IPS-NIHi7 (cell line): ENCODE results near the gene MRPL33.

Experiments used
- DNase-seq: peaks from one replicate; pipeline ENCODE4 v3.0.0; 2012; ENCODE audit warnings: mixed read lengths; ENCODE audit errors: extremely low spot score

MRPL33 gene

GRCh38 chr2:27771548-27772335, at the start of gene MRPL33:
MRPL33 (plus strand) TSS chr2:27771719; CDS start chr2:27771778, 59 bp downstream.
- DNase-seq = peak; percentile 99

DNA sequence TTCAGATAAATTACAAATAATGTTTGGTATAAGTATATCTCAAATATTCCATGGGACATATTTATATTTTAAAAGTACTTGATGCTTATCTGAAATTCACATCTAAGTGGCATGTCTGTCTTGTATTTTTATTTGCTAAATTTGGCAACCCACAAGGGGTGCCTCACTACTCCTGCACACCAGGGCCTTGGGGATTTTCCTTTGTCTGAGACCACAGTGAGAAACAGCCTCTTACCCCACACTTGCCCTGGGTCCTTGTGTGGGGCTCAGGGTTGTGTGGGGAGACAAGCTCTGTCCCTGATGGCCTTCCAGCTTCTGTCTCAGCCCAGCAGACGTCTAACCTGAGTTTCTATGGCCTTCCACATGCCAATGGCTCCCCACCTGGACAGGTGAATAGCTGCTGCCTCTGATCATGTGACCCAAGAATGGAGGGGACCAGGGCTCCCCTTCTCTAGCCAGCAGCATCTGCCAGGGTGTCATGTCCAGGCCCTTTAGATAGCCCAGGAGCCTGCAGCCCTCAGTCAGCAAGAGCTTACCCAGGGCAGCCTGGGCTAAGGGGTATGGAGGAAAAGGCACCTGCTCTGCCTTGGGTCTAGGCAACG, 49.5 kb upstream of the MRPL33 start:
- DNase-seq = no peak

DNA sequence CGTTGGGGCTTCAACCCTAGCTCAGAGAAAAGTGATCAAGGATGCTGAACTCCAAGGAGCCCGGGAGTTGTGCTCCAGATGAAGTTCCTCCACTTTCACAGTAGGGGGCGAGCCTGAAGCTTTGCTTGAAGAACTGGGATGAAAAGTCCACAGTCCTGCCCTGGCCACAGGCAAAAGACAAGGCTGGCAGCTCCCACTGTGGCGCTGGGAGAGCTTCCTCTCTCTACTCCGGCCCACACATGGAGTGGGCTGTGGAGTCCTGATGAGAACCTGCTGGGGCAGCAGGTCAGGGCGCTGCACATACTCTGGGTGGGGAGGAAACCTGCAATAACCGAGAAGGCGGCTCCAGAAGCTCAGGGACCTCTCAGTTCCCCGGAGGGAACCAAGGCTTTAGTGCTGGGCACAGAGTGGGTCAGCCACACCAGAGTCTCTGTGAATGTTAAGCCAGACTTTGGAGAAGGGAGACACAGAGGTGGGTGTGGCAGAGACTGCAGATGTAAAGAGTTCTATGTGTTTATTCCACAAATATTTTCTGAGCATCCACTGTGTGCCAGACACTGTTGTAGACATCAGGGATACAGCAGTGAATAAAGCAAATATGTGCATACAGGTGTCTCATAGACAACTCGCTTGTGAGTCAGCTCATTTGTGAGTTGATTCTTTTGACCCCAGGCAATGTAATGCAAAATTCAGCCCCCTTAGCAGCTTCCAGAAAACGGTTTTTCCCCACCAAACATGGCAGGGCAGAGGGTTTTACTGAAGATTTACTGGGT, 48.0 kb upstream of the MRPL33 start:
- peak; percentile 79 for DNase-seq

- no peak for DNase-seq
These were observed 47.3 kb upstream of the MRPL33 start for GRCh38 chr2:27724191-27724590.

GRCh38 chr2:27724905-27725701, 46.4 kb upstream of the MRPL33 start:
- DNase-seq = no peak

DNA sequence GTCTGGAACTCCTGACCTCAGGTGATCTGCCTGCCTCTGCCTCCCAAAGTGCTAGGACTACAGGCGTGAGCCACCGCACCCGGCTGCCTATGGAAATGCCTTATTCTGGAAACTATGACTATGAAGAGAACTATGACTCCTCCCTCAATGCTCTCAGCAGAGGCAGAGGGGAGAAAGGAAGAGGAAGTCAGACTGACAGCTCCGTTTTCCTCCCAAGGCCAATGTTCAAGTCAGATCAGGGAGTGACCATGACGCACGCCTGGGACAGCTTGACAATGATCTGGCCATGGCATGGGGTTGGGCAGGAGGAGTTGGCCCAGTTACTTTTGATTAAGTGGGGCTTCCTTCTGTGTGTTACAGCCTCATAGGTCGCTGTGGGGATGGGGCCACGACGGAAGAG, 44.3 kb upstream of the MRPL33 start:
- DNase-seq = no peak

DNA sequence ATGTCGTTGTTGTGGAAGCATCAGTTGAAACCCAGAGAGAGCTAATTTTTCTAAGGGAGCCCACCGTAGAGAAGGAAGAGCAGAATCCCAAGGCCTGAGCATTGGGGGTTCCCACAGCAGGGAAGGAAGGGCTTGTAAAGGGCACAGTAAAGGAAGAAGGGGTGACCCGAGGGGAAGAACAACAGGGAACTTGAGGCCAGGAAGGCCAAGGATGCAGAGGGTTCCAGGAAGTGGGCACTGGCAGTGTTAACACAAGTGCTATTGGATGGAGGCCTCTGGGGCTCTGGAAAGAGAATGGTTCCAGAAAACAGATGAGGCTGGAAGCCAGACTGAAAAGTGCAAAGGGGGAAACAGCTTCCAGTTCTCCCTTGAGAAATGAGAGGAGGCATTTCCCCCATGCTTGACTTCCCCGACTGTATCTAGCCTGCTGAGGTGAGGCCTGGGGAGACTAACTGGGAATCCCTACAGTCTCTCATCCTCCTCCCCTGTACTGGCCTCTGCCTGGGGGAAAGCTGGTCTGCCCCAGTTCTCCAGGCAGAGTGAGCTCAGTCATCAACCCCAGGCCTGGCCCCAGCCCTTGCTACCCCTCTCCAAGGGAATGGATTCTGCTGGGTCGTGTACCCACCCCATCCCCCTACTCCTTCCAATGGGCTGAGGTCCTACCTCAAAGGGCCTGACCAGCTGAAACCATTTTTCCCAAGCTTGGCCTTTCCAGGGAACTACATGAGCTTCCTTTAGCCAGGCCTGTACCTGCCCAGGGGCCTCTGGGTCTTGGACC, 43.2 kb upstream of the MRPL33 start:
- no peak for DNase-seq

GRCh38 chr2:27729198-27729597, 42.3 kb upstream of the MRPL33 start:
- no peak for DNase-seq

- no peak for DNase-seq
These were observed 41.9 kb upstream of the MRPL33 start for GRCh38 chr2:27729614-27730013.

GRCh38 chr2:27730261-27730662, 41.3 kb upstream of the MRPL33 start:
- no peak for DNase-seq

DNA sequence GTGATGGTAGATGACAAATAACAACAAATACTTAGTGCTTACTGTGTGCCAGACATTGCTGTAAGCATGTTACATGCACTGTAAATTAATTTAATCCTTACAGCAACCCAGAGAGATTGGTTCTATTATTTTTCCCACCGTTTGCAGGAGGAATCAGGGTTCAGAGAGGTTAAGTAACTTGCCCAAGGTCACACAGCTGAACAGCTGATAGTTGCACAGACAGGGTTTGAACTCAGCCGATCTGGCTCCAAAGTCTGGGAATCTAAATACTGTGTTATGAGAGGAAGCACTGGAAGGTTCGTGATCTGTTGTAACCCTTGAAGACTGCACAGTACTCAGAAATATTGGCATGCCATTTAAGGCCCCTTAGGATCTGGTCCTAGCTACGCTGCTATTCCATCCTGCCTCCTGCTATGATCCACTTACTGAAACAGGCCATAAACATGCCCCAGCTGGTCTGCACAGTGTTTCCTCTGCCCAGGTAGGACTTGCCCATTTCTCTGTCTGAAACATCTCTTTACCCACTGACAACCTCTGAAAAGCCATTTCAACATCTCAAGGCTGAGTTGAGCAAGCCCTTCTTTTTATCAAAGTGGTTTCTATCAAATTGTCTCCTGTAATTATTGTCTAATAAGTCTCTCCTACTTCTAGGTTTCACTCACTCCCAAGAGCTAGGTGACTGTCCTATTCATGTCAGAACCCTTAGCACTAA, 40.4 kb upstream of the MRPL33 start:
- no peak for DNase-seq

- no peak for DNase-seq
These were observed 37.2 kb upstream of the MRPL33 start for GRCh38 chr2:27734305-27734704.

DNA sequence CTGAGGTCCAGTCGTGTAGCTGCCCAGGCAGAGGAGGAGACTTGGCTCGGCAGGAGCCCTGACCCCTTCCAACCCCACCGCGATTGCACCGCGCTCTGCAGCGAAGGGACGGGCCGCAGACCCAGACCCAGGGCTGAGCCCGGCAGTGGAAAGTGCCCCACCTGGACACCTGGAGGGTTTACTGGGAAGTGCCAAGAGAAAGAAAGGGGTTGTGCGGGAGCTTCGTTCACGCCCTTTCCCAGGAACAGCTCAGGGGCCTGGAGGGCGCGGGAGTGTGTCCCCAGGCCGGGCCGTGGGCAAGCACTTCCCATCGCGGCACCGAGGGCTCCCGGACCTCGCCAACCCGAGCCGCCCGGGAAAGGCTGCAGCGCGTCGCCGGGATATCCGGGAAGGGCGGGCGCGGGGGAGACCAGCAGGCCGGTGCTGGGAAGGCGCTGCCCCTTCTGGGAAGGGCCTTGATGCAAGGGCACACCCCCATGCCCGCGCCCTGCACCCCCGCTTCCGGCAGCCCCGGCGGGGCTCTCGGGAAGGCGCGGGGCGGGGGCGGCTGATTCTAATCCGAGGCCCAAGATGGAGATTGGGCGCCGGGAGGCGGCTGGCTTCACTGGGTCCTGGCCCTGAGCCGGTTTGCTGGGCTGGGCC, 36.1 kb upstream of the MRPL33 start:
- DNase-seq = peak; percentile 88

- no peak for DNase-seq
These were observed 35.3 kb upstream of the MRPL33 start for GRCh38 chr2:27736031-27736889.

DNA sequence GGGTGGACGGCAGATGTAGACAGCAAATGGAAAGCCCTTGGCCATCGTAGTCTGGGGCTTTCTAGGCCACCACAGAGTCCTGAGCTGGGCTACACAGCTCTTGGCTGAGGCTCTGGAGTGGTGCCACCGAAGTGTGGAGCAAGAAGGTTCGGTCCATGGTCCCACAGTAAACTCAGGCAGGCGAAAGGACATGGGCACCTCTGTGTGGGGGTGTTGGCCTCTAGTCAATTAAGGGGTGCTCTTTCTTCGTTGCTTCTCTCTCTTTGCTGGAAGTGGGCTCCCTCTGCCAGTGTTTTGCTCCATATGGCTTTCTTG, 34.7 kb upstream of the MRPL33 start:
- no peak for DNase-seq

- no peak for DNase-seq
These were observed 33.7 kb upstream of the MRPL33 start for GRCh38 chr2:27737676-27738348.

GRCh38 chr2:27738349-27739057, 33.0 kb upstream of the MRPL33 start:
- DNase-seq = no peak

DNA sequence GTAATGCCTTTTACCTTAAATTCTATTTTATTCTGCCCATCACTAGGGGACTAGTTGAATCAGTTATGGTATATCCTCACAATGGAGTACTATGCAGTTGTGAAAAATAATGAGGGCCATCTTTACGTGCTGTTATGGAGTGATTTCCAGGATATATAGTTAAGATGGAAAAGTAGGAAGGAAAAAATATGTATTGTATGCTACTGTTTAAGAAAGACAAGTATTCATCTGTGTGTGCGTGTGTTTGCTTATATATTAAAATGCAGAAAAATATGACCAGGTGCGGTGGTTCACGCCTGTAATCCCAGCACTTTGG, 32.5 kb upstream of the MRPL33 start:
- DNase-seq = no peak
